SK-N-SH (cell line): ENCODE results near the gene GPR107. TPM values are rescaled to one million over a fixed set of nuclear protein-coding genes. Genes with fewer than 3 reads are reported as not detected.

Experiments
- CTCF ChIA-PET: fragments of 300-600, 350-600 bp; formaldehyde crosslinking; extraction: SDS; loops from one replicate; lab custom pipeline; 2021; lab: Yijun Ruan, JAX
- POLR2A ChIA-PET: fragments of 350-600 bp; sonication (Branson Sonifier 250); formaldehyde crosslinking; extraction: SDS; loops from one replicate; lab custom pipeline; 2020; ENCODE audit warnings: antibody characterized with exemption, inconsistent platforms; lab: Yijun Ruan, JAX
- DNase-seq: peaks from one replicate; pipeline ENCODE4 v3.0.0; 2012
- H2AFZ ChIP-seq: fragments of 200-600 bp; sonication (generic); 2 replicates; pipeline ENCODE4 v1.8.1; 2016; ENCODE audit warnings: antibody characterized with exemption, mild to moderate bottlenecking, low read depth
- H3F3A ChIP-seq: fragments of 200-600 bp; sonication (generic); replicated peaks from 2 replicates; pipeline ENCODE3; 2016; ENCODE audit warnings: antibody characterized with exemption, mild to moderate bottlenecking; ENCODE audit not compliant: insufficient read depth
- H3K27ac ChIP-seq, 2 experiments: fragments of 200-500 bp in 1 of 2; fragments of 200-600 bp in 1 of 2; sonication (Bioruptor generic) in 1 of 2; sonication (generic), shearing (Covaris generic) in 1 of 2; 2 replicates each; pipeline versions ENCODE4 v1.5.1 to v1.6.1; 2014 to 2016; ENCODE audit warnings: low read depth in 2 of 2, inconsistent platforms in 1 of 2, low read length in 1 of 2, mild to moderate bottlenecking in 1 of 2, mixed read lengths in 1 of 2
- H3K27me3 ChIP-seq: fragments of 200-600 bp; sonication (generic), shearing (Covaris generic); 2 replicates; pipeline ENCODE4 v1.6.1; 2016; ENCODE audit warnings: mixed run types; ENCODE audit not compliant: insufficient read depth
- H3K36me3 ChIP-seq, 2 experiments: fragments of 200-500 bp in 1 of 2; fragments of 200-600 bp in 1 of 2; sonication (Bioruptor generic) in 1 of 2; sonication (generic) in 1 of 2; replicated peaks in 1 of 2; 2 replicates each; pipeline versions ENCODE3 to v1.5.1; 2014 to 2016; ENCODE audit warnings: low read length in 1 of 2, mild to moderate bottlenecking in 1 of 2; ENCODE audit not compliant: insufficient read depth in 2 of 2, control insufficient read depth in 1 of 2
- H3K4me1 ChIP-seq, 2 experiments: fragments of 200-500 bp in 1 of 2; fragments of 200-600 bp in 1 of 2; sonication (Bioruptor generic) in 1 of 2; sonication (generic), shearing (Covaris generic) in 1 of 2; 2 replicates each; pipeline versions ENCODE4 v1.5.1 to v1.6.1; 2014 to 2016; ENCODE audit warnings: low read depth in 1 of 2, low read length in 1 of 2, mixed run types in 1 of 2; ENCODE audit not compliant: insufficient read depth in 2 of 2, control insufficient read depth in 1 of 2
- H3K4me2 ChIP-seq: fragments of 200-600 bp; sonication (generic), shearing (Covaris generic); 2 replicates; pipeline ENCODE4 v1.6.1; 2017; ENCODE audit warnings: mixed run types
- H3K4me3 ChIP-seq, 2 experiments: fragments of 200-500 bp in 1 of 2; fragments of 200-600 bp in 1 of 2; sonication (Bioruptor generic) in 1 of 2; sonication (generic), shearing (Covaris generic) in 1 of 2; 2 replicates each; pipeline versions ENCODE4 v1.5.1 to v1.8.1; 2014 to 2016; ENCODE audit warnings: low read depth in 2 of 2, inconsistent platforms in 1 of 2, low read length in 1 of 2, mild to moderate bottlenecking in 1 of 2, mixed read lengths in 1 of 2, moderate library complexity in 1 of 2
- H3K79me2 ChIP-seq: fragments of 200-600 bp; sonication (generic); 2 replicates; pipeline ENCODE4 v1.8.1; 2017; ENCODE audit warnings: mild to moderate bottlenecking; ENCODE audit not compliant: insufficient read depth
- H3K9ac ChIP-seq: fragments of 200-600 bp; sonication (generic); 2 replicates; pipeline ENCODE4 v1.6.1; 2017; ENCODE audit warnings: mixed run types
- H3K9me2 ChIP-seq: fragments of 200-600 bp; sonication (generic); 2 replicates; pipeline ENCODE4 v1.6.1; 2017; ENCODE audit warnings: mixed run types
- H3K9me3 ChIP-seq: fragments of 200-600 bp; sonication (generic); 2 replicates; pipeline ENCODE4 v1.6.1; 2017; ENCODE audit warnings: mixed run types, mild to moderate bottlenecking, moderate library complexity
- H4K20me1 ChIP-seq: fragments of 200-600 bp; sonication (generic); 2 replicates; pipeline ENCODE4 v1.6.1; 2017; ENCODE audit warnings: mild to moderate bottlenecking, mixed run types; ENCODE audit not compliant: insufficient read depth
- CTCF ChIP-seq: fragments of 200-600 bp; sonication (generic); IDR thresholded peaks from 2 replicates; pipeline ENCODE4 v1.6.1; 2017; ENCODE audit warnings: antibody characterized with exemption, mild to moderate bottlenecking, moderate library complexity
- ELF1 ChIP-seq: IDR thresholded peaks from 2 replicates; pipeline ENCODE4 v1.4.0; 2012
- EP300 ChIP-seq, 2 experiments: IDR thresholded peaks; 2 replicates each; pipeline versions ENCODE4 v1.4.0 to v1.6.1; 2012; ENCODE audit warnings: borderline replicate concordance in 1 of 2, low read depth in 1 of 2, low read length in 1 of 2
- EZH2phosphoT487 ChIP-seq: fragments of 200-600 bp; sonication (generic); IDR thresholded peaks from 2 replicates; pipeline ENCODE4 v1.6.1; 2017; ENCODE audit warnings: low read depth, mixed run types, mild to moderate bottlenecking, antibody characterized with exemption, moderate library complexity, borderline replicate concordance
- FOXJ3 ChIP-seq: sonication (generic); formaldehyde crosslinking; IDR thresholded peaks from 2 replicates; pipeline ENCODE4 v1.5.1; 2020; ENCODE audit warnings: mild to moderate bottlenecking, missing genetic modification reagents
- GABPA ChIP-seq: IDR thresholded peaks from 2 replicates; pipeline ENCODE4 v1.4.0; 2012; ENCODE audit warnings: low read depth, mild to moderate bottlenecking
- JUND ChIP-seq: IDR thresholded peaks from 2 replicates; pipeline ENCODE4 v1.4.0; 2012
- MEF2A ChIP-seq: IDR thresholded peaks from 2 replicates; pipeline ENCODE4 v1.4.0; 2012; ENCODE audit warnings: low read depth, borderline replicate concordance
- NRF1 ChIP-seq: IDR thresholded peaks from 2 replicates; pipeline ENCODE4 v1.6.1; 2012; ENCODE audit warnings: low read depth, mild to moderate bottlenecking, low read length
- POLR2AphosphoS5 ChIP-seq: IDR thresholded peaks from 2 replicates; pipeline ENCODE4 v1.6.1; 2012; ENCODE audit warnings: low read depth, low read length
- RAD21 ChIP-seq: IDR thresholded peaks from 2 replicates; pipeline ENCODE4 v1.6.1; 2012; ENCODE audit warnings: mild to moderate bottlenecking, low read length
- RXRA ChIP-seq: IDR thresholded peaks from 2 replicates; pipeline ENCODE4 v1.4.0; 2012; ENCODE audit warnings: low read depth, mild to moderate bottlenecking, borderline replicate concordance
- SIN3A ChIP-seq: IDR thresholded peaks from 2 replicates; pipeline ENCODE4 v1.6.1; 2012; ENCODE audit warnings: low read depth, mild to moderate bottlenecking, low read length, moderate library complexity, borderline replicate concordance
- SMC3 ChIP-seq: IDR thresholded peaks from 2 replicates; pipeline ENCODE4 v1.6.1; 2012; ENCODE audit warnings: low read depth, low read length, improper control_type of control experiment
- TCF12 ChIP-seq: IDR thresholded peaks from 2 replicates; pipeline ENCODE4 v1.4.0; 2012
- TEAD4 ChIP-seq: IDR thresholded peaks from 2 replicates; pipeline ENCODE4 v1.4.0; 2012; ENCODE audit warnings: mild to moderate bottlenecking, borderline replicate concordance; ENCODE audit not compliant: insufficient read depth
- USF1 ChIP-seq: IDR thresholded peaks from 2 replicates; pipeline ENCODE4 v1.4.0; 2012; ENCODE audit warnings: low read depth, borderline replicate concordance
- YY1 ChIP-seq: IDR thresholded peaks from 2 replicates; pipeline ENCODE4 v1.4.0; 2012; ENCODE audit warnings: low read depth, mild to moderate bottlenecking
- ZBTB33 ChIP-seq: IDR thresholded peaks from 2 replicates; pipeline ENCODE4 v1.4.0; 2012; ENCODE audit warnings: low read depth, borderline replicate concordance
- WGBS: methylation state at CpG from one replicate; pipeline ENCODE4 v1.1.6; 2017; ENCODE audit warnings: low lambda C conversion rate; 5-methylcytosine and 5-hydroxymethylcytosine counted together
- polyA plus RNA-seq, 3 experiments: library from polyadenylated mRNA; depleted of rRNA; stranded (reverse); fragments of >200 nt; gene quantifications; 2 replicates each; pipeline ENCODE4 v1.2.3, GENCODE V29; 2012
- TF ChIP-seq, protein P1 (sequence below): IDR thresholded peaks from 2 replicates; pipeline ENCODE4 v1.4.0; 2012; ENCODE audit warnings: low read depth
- TF ChIP-seq, protein P2 (sequence below): IDR thresholded peaks from 2 replicates; pipeline ENCODE4; 2012
- TF ChIP-seq, protein P3 (sequence below): IDR thresholded peaks from 2 replicates; pipeline ENCODE4 v1.6.1; 2012; ENCODE audit warnings: mild to moderate bottlenecking, low read depth, low read length, moderate library complexity

Gene GPR107
- 23.0 and 29.9 TPM in 2 replicates for polyA plus RNA-seq (2012; rRNA removed)
- 20.9 and 24.6 TPM in 2 replicates for polyA plus RNA-seq (2012; cell fraction: cytosol; rRNA removed)
- 20.5 and 35.5 TPM in 2 replicates for polyA plus RNA-seq (2012; cell fraction: nucleus; rRNA removed)

DNA sequence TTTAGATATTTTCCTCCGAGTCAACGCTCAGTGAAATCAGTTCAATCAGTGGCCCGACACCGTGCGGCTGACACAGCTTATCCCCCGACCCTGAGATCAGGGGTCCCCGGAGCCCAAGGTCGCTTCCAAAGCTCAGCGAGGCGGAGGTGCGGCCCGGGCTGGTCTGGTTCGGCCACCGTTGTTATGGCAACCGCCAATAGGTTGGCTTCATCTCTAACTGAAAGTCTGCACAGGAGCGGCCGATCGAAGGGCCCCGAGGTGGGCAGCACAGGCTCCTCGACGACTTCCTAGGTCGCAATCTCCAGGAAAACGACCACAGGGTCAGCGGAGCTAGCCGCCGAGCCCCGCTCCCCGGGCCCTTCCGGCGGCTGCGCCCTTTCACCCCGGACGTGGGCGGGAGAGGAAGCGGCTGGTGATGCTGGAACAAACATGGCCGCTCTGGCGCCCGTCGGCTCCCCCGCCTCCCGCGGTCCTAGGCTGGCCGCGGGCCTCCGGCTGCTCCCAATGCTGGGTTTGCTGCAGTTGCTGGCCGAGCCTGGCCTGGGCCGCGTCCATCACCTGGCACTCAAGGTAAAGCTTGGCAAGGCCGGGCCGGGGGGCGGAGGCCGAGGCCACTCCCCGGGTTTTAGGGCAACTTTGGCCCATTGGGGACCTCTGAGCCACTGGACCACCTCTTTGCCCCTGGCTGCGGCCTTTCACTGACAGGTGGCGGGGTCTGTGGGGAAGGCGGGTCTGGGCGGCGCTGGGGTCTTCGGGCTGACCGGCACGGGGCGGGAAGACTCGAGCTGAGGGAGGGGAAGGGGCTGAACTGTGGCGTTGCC is at the start of gene GPR107:
Gene GPR107 (plus strand): TSS at position 403 of the 821 bp plus-strand sequence. CDS start 27 bp downstream, at position 430.
- Histone ChIP-seq H3K9me2 (no peaks in the 10 kb centered on the region), H3K4me2 (peak within 1 kb of the TSS; percentile 98), H3K4me3 (peak within 1 kb of the TSS; percentile 74 to 94), H3F3A (peaks cover 27% of the 10 kb centered on the region), H4K20me1 (peaks cover 12% of the 10 kb centered on the region; the same call in 1 of the 2 replicates), H3K27ac (peak within 1 kb of the TSS; percentile 72 to 81), H3K4me1 (peaks cover 10 to 16% of the 10 kb centered on the region in 2 experiments; a peak in 2 of 4 replicates), H3K36me3 (peaks cover 0 to 5% of the 10 kb centered on the region in 2 experiments), H3K9me3 (no peaks in the 10 kb centered on the region), H3K27me3 (no peaks in the 10 kb centered on the region), H2AFZ (peak within 1 kb of the TSS; percentile 89), H3K79me2 (peaks cover 74% of the 10 kb centered on the region), H3K9ac (peak within 1 kb of the TSS; percentile 86)
- WGBS, result 0% methylated on average over 19 of the region's 64 CpGs
- POLR2A ChIA-PET, result interaction anchor here (0.5 to 1.2 kb wide), 5 partner anchors 9 to 217 kb away, joined by 3 to 5 read pairs (median 4); partner anchors contain the start of gene FNBP1
- CTCF ChIA-PET, result interaction anchor here (0.5 to 2.2 kb wide), 7 partner anchors 10 to 614 kb away, joined by 3 to 8 read pairs (median 4); partner anchors contain the start of gene FNBP1
- DNase-seq, result peak; percentile 97
- TF ChIP-seq, protein P1, sequence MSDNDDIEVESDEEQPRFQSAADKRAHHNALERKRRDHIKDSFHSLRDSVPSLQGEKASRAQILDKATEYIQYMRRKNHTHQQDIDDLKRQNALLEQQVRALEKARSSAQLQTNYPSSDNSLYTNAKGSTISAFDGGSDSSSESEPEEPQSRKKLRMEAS, result peak; percentile 55; the same call in 1 of the 2 replicates
- TF ChIP-seq ELF1 (peak; percentile 83), YY1 (peak; percentile 97), RAD21 (no peak), SMC3 (no peak), ZBTB33 (no peak), EZH2phosphoT487 (no peak), POLR2AphosphoS5 (peak; percentile 95), TEAD4 (no peak), FOXJ3 (CRISPR knock-in tag) (no peak), EP300 (IDR thresholded peaks at IDR 0.05; ENCODE audit: borderline replicate concordance in 1 of 2, low read depth in 1 of 2, low read length in 1 of 2) (no peak), TCF12 (peak; percentile 22; the same call in 1 of the 2 replicates), CTCF (no peak), SIN3A (peak; percentile 58; the same call in 1 of the 2 replicates), USF1 (no peak), RXRA (no peak), NRF1 (no peak), MEF2A (no peak), GABPA (peak; percentile 90), JUND (0 out of 2 replicates have a peak, but pooled peaks have one; percentile 14)
- TF ChIP-seq, protein P2, sequence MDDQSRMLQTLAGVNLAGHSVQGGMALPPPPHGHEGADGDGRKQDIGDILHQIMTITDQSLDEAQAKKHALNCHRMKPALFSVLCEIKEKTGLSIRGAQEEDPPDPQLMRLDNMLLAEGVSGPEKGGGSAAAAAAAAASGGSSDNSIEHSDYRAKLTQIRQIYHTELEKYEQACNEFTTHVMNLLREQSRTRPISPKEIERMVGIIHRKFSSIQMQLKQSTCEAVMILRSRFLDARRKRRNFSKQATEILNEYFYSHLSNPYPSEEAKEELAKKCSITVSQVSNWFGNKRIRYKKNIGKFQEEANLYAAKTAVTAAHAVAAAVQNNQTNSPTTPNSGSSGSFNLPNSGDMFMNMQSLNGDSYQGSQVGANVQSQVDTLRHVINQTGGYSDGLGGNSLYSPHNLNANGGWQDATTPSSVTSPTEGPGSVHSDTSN, result peak; percentile 17; the same call in 1 of the 2 replicates
- TF ChIP-seq, protein P3, sequence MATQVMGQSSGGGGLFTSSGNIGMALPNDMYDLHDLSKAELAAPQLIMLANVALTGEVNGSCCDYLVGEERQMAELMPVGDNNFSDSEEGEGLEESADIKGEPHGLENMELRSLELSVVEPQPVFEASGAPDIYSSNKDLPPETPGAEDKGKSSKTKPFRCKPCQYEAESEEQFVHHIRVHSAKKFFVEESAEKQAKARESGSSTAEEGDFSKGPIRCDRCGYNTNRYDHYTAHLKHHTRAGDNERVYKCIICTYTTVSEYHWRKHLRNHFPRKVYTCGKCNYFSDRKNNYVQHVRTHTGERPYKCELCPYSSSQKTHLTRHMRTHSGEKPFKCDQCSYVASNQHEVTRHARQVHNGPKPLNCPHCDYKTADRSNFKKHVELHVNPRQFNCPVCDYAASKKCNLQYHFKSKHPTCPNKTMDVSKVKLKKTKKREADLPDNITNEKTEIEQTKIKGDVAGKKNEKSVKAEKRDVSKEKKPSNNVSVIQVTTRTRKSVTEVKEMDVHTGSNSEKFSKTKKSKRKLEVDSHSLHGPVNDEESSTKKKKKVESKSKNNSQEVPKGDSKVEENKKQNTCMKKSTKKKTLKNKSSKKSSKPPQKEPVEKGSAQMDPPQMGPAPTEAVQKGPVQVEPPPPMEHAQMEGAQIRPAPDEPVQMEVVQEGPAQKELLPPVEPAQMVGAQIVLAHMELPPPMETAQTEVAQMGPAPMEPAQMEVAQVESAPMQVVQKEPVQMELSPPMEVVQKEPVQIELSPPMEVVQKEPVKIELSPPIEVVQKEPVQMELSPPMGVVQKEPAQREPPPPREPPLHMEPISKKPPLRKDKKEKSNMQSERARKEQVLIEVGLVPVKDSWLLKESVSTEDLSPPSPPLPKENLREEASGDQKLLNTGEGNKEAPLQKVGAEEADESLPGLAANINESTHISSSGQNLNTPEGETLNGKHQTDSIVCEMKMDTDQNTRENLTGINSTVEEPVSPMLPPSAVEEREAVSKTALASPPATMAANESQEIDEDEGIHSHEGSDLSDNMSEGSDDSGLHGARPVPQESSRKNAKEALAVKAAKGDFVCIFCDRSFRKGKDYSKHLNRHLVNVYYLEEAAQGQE, result 0 out of 2 replicates have a peak, but pooled peaks have one; percentile 8
